HG02642 (cell line): ENCODE data around the gene GNB3.
"Not testable (repeated sequence)": the region's sequence is repeated elsewhere in the genome, so short reads cannot be mapped to it uniquely, and the experiment has no call there.

ENCODE experiments used
- ATAC-seq: cut with Tn5 transposase; IDR thresholded peaks from one replicate; pipeline ENCODE4 v1.9.1; 2021; ENCODE audit warnings: mild to moderate bottlenecking; ENCODE audit not compliant: unreplicated experiment, poor library complexity

GNB3 gene

GRCh38 chr12:6854036-6854435 lies 13.3 kb downstream of the GNB3 start:
- ATAC-seq: no peak

- ATAC-seq: no peak
Observed at GRCh38 chr12:6855322-6855721, 14.6 kb downstream of the GNB3 start.

- ATAC-seq: no peak
Observed at GRCh38 chr12:6858799-6859198, 18.1 kb downstream of the GNB3 start.

- no peak for ATAC-seq
Observed at GRCh38 chr12:6860116-6860515, 19.4 kb downstream of the GNB3 start.

DNA sequence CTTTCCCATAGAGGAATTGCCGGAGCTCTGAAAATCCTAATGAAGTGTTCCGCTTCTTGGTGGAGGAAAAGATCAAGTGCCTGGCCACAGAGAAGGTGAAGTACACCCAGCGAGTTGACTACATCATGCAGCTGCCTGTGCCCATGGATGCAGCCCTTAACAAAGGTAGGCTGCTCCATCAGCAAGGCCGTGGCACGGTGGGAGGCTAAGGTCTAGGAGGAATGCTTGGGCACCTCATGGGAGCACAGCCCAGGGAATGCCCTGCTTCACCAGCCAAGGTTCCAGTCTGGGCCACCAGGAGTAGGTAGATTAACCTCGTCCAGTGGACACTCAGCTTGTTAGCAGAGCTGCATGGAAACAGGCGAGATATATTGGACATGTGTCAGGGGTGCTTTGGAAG lies 20.2 kb downstream of the GNB3 start:
- no peak for ATAC-seq

- ATAC-seq: no peak
Observed at GRCh38 chr12:6861391-6861790, 20.7 kb downstream of the GNB3 start.

- no peak for ATAC-seq
Observed at GRCh38 chr12:6863033-6863432, 22.3 kb downstream of the GNB3 start.

DNA sequence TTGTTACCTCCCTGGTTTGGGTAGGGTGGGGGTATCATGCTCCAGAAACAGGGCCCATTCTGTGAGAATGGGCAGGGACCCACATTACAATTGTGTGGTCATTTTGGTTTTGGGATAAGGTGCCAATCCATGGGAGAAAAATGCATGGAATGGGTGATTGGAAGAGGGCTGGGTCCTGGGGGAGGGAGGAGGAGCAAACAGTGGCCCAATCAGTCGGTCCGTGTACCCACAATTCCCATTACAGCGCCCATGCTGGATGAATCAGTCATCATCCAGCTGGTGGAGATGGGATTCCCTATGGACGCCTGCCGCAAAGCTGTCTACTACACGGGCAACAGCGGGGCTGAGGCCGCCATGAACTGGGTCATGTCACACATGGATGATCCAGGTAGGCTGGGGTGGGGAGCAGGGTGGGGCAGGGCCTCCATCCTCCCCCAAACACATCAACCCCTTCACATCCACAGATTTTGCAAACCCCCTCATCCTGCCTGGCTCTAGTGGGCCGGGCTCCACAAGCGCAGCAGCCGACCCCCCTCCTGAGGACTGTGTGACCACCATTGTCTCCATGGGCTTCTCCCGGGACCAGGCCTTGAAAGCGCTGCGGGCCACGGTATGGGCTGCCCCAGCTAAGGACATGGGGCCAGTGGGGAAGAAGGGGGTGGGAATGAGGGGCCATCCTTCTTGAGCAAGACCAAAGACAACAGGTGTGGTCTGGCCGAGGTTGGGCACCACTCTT lies 23.0 kb downstream of the GNB3 start:
- no peak for ATAC-seq

DNA sequence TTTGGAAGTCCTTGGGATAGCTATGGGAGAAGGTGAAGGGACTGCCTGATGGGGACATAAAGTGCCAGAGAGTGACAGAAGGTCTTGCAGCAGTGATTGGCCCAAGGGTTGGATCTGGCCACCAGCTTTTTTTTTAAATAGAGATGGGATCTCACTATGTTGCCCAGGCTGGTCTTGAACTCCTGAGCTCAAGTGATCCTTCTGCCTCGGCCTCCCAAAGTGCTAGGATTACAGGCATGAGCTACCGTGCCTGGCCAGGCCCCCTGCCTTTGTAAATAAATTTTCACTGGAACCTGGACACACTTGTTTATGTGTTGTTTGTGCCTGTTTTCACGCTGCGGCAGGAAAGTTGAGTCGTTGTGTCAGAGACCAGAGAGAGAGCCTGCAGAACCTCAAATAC lies 24.6 kb downstream of the GNB3 start:
- ATAC-seq: not testable (repeated sequence)

GRCh38 chr12:6866163-6866919 lies 25.6 kb downstream of the GNB3 start:
- no peak for ATAC-seq

DNA sequence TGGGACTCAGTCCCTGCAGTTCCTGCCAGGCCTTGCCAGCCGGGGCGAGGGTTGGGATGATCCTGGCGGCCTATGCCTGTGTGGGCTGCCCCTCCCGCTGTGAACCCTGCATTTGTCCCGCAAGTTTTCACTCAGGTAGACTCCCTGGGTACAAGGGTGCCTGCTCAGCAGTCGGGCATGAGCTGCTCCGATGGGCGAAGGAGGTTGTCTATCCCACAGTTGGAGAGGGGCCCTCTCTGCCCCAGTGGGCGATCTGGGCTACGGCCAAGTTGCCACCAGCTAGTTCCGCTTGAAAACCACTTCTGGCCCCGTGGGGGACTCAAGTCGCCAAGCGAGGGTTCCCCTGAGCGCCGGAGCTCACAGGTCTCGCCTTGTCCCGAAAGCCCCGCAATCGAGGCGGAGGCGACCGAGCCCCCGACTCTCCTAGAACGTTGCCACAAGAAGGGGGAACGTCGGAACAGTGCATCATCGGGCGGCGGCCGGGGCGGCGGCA lies 26.2 kb downstream of the GNB3 start:
- ATAC-seq: peak; percentile 3

GRCh38 chr12:6867413-6868210 lies 26.9 kb downstream of the GNB3 start, which contains the start of gene TPI1:
TSS of gene TPI1 (plus strand) at chr12:6867531. CDS start at chr12:6867567, 36 bp downstream.
- peak; percentile 69 for ATAC-seq

- ATAC-seq: no peak
Observed at GRCh38 chr12:6868211-6869048, 27.7 kb downstream of the GNB3 start.

GRCh38 chr12:6869049-6870021 lies 28.6 kb downstream of the GNB3 start:
- ATAC-seq: no peak

- ATAC-seq: not testable (repeated sequence)
Observed at GRCh38 chr12:6870304-6870703, 29.6 kb downstream of the GNB3 start.

DNA sequence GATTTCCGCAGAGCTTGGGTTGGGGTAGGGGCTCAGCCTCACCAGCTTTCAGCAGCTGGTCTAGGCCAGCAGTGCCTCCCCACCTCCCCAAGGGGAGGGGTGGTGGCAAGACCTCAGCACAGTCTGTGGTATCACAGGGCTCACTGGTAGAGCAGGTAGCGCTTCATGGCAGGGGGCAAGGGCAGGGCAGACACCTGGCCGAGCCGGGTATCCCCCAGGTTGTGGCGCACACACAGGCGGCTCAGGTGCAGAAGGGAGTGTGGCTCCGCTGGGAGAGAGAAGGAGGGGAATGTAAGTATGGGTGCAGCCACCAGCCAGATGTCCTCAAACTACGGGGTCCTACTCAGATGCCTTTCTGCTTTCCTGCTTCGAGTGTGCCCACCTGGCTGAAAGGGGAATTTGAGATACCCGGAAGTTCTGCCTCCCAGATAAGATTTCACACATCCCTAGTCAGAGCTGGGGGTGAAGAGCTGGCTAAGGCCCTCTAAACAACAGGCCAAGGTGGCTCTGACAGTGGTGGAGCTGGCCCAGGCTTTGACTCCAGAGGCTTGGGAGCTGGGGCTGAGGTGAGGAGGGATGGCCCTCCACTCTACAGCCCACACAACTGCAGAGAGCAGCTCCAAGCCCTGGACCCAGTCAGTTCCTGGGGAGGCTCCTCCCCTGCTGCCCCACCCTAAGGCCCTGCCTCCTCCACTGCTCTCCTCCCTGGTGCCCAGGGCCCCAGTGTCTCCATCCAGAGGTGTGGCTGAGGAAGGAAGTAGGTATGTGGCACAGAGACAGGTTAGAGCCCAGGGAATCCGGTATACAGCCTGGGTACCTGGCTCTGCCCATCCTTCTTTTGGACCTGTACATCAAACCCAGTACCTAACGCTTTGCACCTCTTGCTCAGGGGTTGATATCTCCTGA lies 30.6 kb downstream of the GNB3 start:
- no peak for ATAC-seq
